DOHH2 (cell line): ENCODE measurements around the gene PCMT1.

ENCODE experiments used
- H3F3A ChIP-seq: fragments of 200-600 bp; sonication (generic), shearing (Covaris generic); 2 replicates; pipeline ENCODE4 v1.6.0; 2016; ENCODE audit warnings: antibody characterized with exemption, mild to moderate bottlenecking; ENCODE audit not compliant: control insufficient read depth, insufficient read depth
- H3K27ac ChIP-seq: fragments of 200-600 bp; sonication (generic); 2 replicates; pipeline ENCODE4 v1.5.1; 2014; ENCODE audit warnings: low read depth, mild to moderate bottlenecking, low read length, moderate library complexity
- H3K27me3 ChIP-seq: fragments of 200-600 bp; sonication (generic); 2 replicates; pipeline ENCODE4 v1.6.1; 2014; ENCODE audit warnings: mild to moderate bottlenecking, low read length, mixed read lengths; ENCODE audit not compliant: control insufficient read depth
- H3K36me3 ChIP-seq: fragments of 200-600 bp; sonication (generic); 2 replicates; pipeline ENCODE4 v1.6.1; 2014; ENCODE audit warnings: mild to moderate bottlenecking, low read length, moderate library complexity, mixed read lengths; ENCODE audit not compliant: control insufficient read depth
- H3K4me1 ChIP-seq: fragments of 200-600 bp; sonication (generic); 2 replicates; pipeline ENCODE4 v1.6.1; 2014; ENCODE audit warnings: mild to moderate bottlenecking, low read length, mixed read lengths; ENCODE audit not compliant: control insufficient read depth
- H3K4me2 ChIP-seq: fragments of 200-600 bp; sonication (generic); 2 replicates; pipeline ENCODE4 v1.6.0; 2014; ENCODE audit warnings: mild to moderate bottlenecking, low read length, moderate library complexity
- H3K4me3 ChIP-seq: fragments of 200-600 bp; sonication (generic); 2 replicates; pipeline ENCODE4 v1.5.1; 2014; ENCODE audit warnings: mild to moderate bottlenecking, low read length, mixed read lengths
- H3K79me2 ChIP-seq: fragments of 200-600 bp; sonication (generic); 2 replicates; pipeline ENCODE4 v1.6.1; 2014; ENCODE audit warnings: mild to moderate bottlenecking, low read length, mixed read lengths; ENCODE audit not compliant: control insufficient read depth
- H3K9me2 ChIP-seq: fragments of 200-600 bp; sonication (generic); replicated peaks from 2 replicates; pipeline ENCODE4 v1.6.1; 2014; ENCODE audit warnings: mild to moderate bottlenecking, low read length, mixed read lengths; ENCODE audit not compliant: control insufficient read depth
- H3K9me3 ChIP-seq: fragments of 200-600 bp; sonication (generic); 2 replicates; pipeline ENCODE4 v1.6.1; 2014; ENCODE audit warnings: antibody characterized with exemption, low read length, mixed read lengths; ENCODE audit not compliant: control insufficient read depth, insufficient read depth
- H4K20me1 ChIP-seq: fragments of 200-600 bp; sonication (generic); 2 replicates; pipeline ENCODE4 v1.6.0; 2014; ENCODE audit warnings: low read depth, mild to moderate bottlenecking, antibody characterized with exemption, low read length, moderate library complexity; ENCODE audit not compliant: control insufficient read depth, insufficient read depth
- CTCF ChIP-seq: fragments of 200-600 bp; sonication (generic); IDR thresholded peaks from one replicate; pipeline ENCODE4 v1.5.1; 2014; ENCODE audit warnings: antibody characterized with exemption, mild to moderate bottlenecking, low read depth, low read length; ENCODE audit not compliant: poor library complexity, severe bottlenecking
- EZH2phosphoT487 ChIP-seq: fragments of 200-600 bp; sonication (generic); IDR thresholded peaks from 2 replicates; pipeline ENCODE4 v1.6.1; 2017; ENCODE audit warnings: borderline replicate concordance, mild to moderate bottlenecking, antibody characterized with exemption, low read length, moderate library complexity, mixed read lengths

PCMT1 gene

GRCh38 chr6:149761438-149761837, 11.9 kb downstream of the PCMT1 start:
- no peaks in the 10 kb centered on the region for H3K27me3 ChIP-seq
- H3K36me3 ChIP-seq: peaks cover 44% of the 10 kb centered on the region
- peak overlapping the region; percentile 55 for H3K4me2 ChIP-seq
- TF ChIP-seq CTCF (no peak), EZH2phosphoT487 (no peak)
- peak overlapping the region; percentile 53 for H3K27ac ChIP-seq
- H4K20me1 ChIP-seq: no peaks in the 10 kb centered on the region
- H3K9me3 ChIP-seq: peaks cover 8% of the 10 kb centered on the region; the same call in 1 of the 2 replicates
- peaks cover 84% of the 10 kb centered on the region for H3K79me2 ChIP-seq
- no peaks in the 10 kb centered on the region for H3K9me2 ChIP-seq
- peaks cover 6% of the 10 kb centered on the region for H3F3A ChIP-seq
- H3K4me1 ChIP-seq: peaks cover 27% of the 10 kb centered on the region
- peak overlapping the region; percentile 21 for H3K4me3 ChIP-seq

GRCh38 chr6:149763866-149764265, 14.3 kb downstream of the PCMT1 start:
- TF ChIP-seq EZH2phosphoT487: no peak
- TF ChIP-seq CTCF: no peak
- no peaks in the 10 kb centered on the region for H3K9me2 ChIP-seq
- no peak overlapping the region for H3K4me2 ChIP-seq
- H3K27me3 ChIP-seq: no peaks in the 10 kb centered on the region
- peaks cover 85% of the 10 kb centered on the region for H3K79me2 ChIP-seq
- peaks cover 59% of the 10 kb centered on the region for H3K36me3 ChIP-seq
- H3K4me1 ChIP-seq: peaks cover 27% of the 10 kb centered on the region
- peaks cover 8% of the 10 kb centered on the region; the same call in 1 of the 2 replicates for H3K9me3 ChIP-seq
- no peak overlapping the region for H3K27ac ChIP-seq
- H4K20me1 ChIP-seq: 0 out of 2 replicates have a peak, but pooled peaks cover 3% of the 10 kb centered on the region
- peaks cover 6% of the 10 kb centered on the region for H3F3A ChIP-seq
- no peak overlapping the region for H3K4me3 ChIP-seq

- H3K4me3 ChIP-seq: no peak overlapping the region
- H3K27ac ChIP-seq: no peak overlapping the region
- 0 out of 2 replicates have a peak, but pooled peaks cover 3% of the 10 kb centered on the region for H4K20me1 ChIP-seq
- H3K4me1 ChIP-seq: peaks cover 10% of the 10 kb centered on the region
- peaks cover under 1% of the 10 kb centered on the region; the same call in 1 of the 2 replicates for H3F3A ChIP-seq
- H3K9me2 ChIP-seq: no peaks in the 10 kb centered on the region
- peaks cover 82% of the 10 kb centered on the region for H3K79me2 ChIP-seq
- H3K36me3 ChIP-seq: peaks cover 51% of the 10 kb centered on the region
- TF ChIP-seq EZH2phosphoT487: no peak
- TF ChIP-seq CTCF: no peak
- no peaks in the 10 kb centered on the region for H3K27me3 ChIP-seq
- no peak overlapping the region for H3K4me2 ChIP-seq
- peaks cover 8% of the 10 kb centered on the region; the same call in 1 of the 2 replicates for H3K9me3 ChIP-seq
These were observed 16.7 kb downstream of the PCMT1 start for GRCh38 chr6:149766156-149766769.
